ENCODE data around the gene RSPRY1. TPM values are rescaled to one million over a fixed set of nuclear protein-coding genes. Genes with fewer than 3 reads are reported as not detected.

Gene RSPRY1
- total and polyA plus RNA-seq, 2 of the 4 experiments (the other 2 are of a cell fraction): 25.2 to 62.2 TPM

DNA sequence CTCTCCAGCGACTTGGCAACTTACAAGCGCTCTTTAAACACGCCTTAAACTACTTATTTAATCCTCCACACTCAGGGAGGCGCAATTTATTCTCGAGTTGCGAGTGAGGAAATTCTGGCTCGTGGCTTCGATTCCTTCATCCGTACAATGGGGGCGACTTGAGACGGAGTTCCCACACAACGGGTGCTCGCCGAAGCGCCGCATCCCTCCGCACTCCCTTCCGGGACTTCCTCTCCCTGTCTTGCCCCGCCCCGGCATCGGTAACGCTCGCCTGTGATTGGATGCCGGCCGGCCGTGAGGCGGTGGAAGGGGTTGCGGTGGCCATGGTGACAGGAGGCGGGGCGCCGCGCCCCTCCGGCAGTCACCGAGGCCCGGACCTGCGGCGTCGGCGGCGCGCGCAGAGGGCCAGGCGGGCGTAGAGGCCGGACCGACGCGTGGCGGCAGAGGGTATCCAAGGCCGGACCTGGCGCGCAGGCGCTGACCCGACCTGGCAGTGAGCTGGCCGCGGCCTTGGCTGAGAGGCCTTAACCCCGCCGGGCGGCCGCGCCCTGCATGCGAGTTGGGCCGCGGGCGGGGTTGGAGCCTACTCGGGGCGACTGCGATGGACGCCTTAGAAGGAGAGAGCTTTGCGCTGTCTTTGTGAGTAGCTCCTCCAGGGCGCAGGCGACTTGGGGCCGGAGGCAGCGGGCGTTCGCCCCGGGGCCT, 58.8 kb downstream of the RSPRY1 start, which contains the start of gene ARL2BP (continued):
- TF ChIP-seq, protein P1, sequence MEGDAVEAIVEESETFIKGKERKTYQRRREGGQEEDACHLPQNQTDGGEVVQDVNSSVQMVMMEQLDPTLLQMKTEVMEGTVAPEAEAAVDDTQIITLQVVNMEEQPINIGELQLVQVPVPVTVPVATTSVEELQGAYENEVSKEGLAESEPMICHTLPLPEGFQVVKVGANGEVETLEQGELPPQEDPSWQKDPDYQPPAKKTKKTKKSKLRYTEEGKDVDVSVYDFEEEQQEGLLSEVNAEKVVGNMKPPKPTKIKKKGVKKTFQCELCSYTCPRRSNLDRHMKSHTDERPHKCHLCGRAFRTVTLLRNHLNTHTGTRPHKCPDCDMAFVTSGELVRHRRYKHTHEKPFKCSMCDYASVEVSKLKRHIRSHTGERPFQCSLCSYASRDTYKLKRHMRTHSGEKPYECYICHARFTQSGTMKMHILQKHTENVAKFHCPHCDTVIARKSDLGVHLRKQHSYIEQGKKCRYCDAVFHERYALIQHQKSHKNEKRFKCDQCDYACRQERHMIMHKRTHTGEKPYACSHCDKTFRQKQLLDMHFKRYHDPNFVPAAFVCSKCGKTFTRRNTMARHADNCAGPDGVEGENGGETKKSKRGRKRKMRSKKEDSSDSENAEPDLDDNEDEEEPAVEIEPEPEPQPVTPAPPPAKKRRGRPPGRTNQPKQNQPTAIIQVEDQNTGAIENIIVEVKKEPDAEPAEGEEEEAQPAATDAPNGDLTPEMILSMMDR (conservative IDR thresholded peaks at IDR 0.05; ENCODE audit: low read depth, low read length): no peak; the same call in 1 of the 2 replicates
